ENCODE measurements around the gene IVD.

The IVD gene

GRCh38 chr15:40360015-40360414, 45.6 kb upstream of the IVD start:
- CTCF ChIA-PET: interaction anchor here (0.8 to 2.9 kb wide), 6 partner anchors 9 to 85 kb away, joined by 3 to 10 read pairs (median 4); no protein-coding TSS in a partner anchor
- TF ChIP-seq CTCF (IDR thresholded peaks at IDR 0.05; ENCODE audit: insufficient read depth, low read length, missing control alignments): no peak
- H3K4me3 ChIP-seq (ENCODE audit: low read depth, low read length): no peak overlapping the region
- DNase-seq (ENCODE audit: low read depth, low spot score): no peak
- POLR2A ChIA-PET: no interaction called here

GRCh38 chr15:40361640-40362039, 44.0 kb upstream of the IVD start:
- no peak for TF ChIP-seq CTCF (IDR thresholded peaks at IDR 0.05; ENCODE audit: insufficient read depth, low read length, missing control alignments)
- H3K4me3 ChIP-seq (ENCODE audit: low read depth, low read length): no peak overlapping the region
- no peak for DNase-seq (ENCODE audit: low read depth, low spot score)
- POLR2A ChIA-PET: no interaction called here
- CTCF ChIA-PET: interaction anchor here (1.0 to 2.9 kb wide), 2 partner anchors 10 to 17 kb away, joined by 3 to 10 read pairs; no protein-coding TSS in a partner anchor

- TF ChIP-seq CTCF (IDR thresholded peaks at IDR 0.05; ENCODE audit: insufficient read depth, low read length, missing control alignments): no peak
- DNase-seq (ENCODE audit: low read depth, low spot score): no peak
- H3K4me3 ChIP-seq (ENCODE audit: low read depth, low read length): no peak overlapping the region
- POLR2A ChIA-PET: no interaction called here
- CTCF ChIA-PET: interaction anchor here (0.9 to 11.0 kb wide), 4 partner anchors 8 to 58 kb away, joined by 3 to 138 read pairs (median 40); partner anchors contain the start of gene CCDC9B
These were observed 42.0 kb upstream of the IVD start for GRCh38 chr15:40363611-40364010.

- no peak for TF ChIP-seq CTCF (IDR thresholded peaks at IDR 0.05; ENCODE audit: insufficient read depth, low read length, missing control alignments)
- ChIA-PET CTCF (interaction anchor here (0.6 to 11.0 kb wide), 5 partner anchors 9 to 85 kb away, joined by 4 to 138 read pairs (median 73); partner anchors contain the start of genes CCDC9B and DISP2), POLR2A (no interaction called here)
- H3K4me3 ChIP-seq (ENCODE audit: low read depth, low read length): no peak overlapping the region
- no peak for DNase-seq (ENCODE audit: low read depth, low spot score)
These were observed 41.3 kb upstream of the IVD start for GRCh38 chr15:40364251-40364650.

GRCh38 chr15:40365016-40365415, 40.6 kb upstream of the IVD start:
- DNase-seq (ENCODE audit: low read depth, low spot score): no peak
- H3K4me3 ChIP-seq (ENCODE audit: low read depth, low read length): no peak overlapping the region
- ChIA-PET POLR2A (no interaction called here), CTCF (interaction anchor here (1.2 to 11.0 kb wide), 9 partner anchors 10 to 114 kb away, joined by 3 to 138 read pairs (median 7); partner anchors contain the start of genes CCDC9B, DISP2 and INAFM2)
- TF ChIP-seq CTCF (IDR thresholded peaks at IDR 0.05; ENCODE audit: insufficient read depth, low read length, missing control alignments): no peak

GRCh38 chr15:40365624-40366456, 39.8 kb upstream of the IVD start:
- no peak for TF ChIP-seq CTCF (IDR thresholded peaks at IDR 0.05; ENCODE audit: insufficient read depth, low read length, missing control alignments)
- CTCF ChIA-PET: interaction anchor here (0.8 to 11.0 kb wide), 14 partner anchors 11 to 113 kb away, joined by 3 to 138 read pairs (median 6); partner anchors contain the start of genes CCDC9B, DISP2, INAFM2 and IVD

More at GRCh38 chr15:40365624-40366456, 39.8 kb upstream of the IVD start:
- DNase-seq (ENCODE audit: low read depth, low spot score): no peak
- POLR2A ChIA-PET: no interaction called here
- no peak overlapping the region for H3K4me3 ChIP-seq (ENCODE audit: low read depth, low read length)
